Breast epithelium (tissue), 3 donors: ENCODE measurements around the gene TK1.

Experiments used
- CTCF ChIP-seq, 3 donors: fragments of 450-650 bp; IDR thresholded peaks; one replicate each; pipeline ENCODE4 v1.5.1; 2016 to 2017; ENCODE audit warnings: antibody characterized with exemption in 3 of 3, mild to moderate bottlenecking in 3 of 3, moderate library complexity in 3 of 3
- POLR2A ChIP-seq: fragments of 450-650 bp; IDR thresholded peaks from one replicate; pipeline ENCODE4 v1.6.1; 2016; ENCODE audit warnings: antibody characterized with exemption, mild to moderate bottlenecking, moderate library complexity

DNA sequence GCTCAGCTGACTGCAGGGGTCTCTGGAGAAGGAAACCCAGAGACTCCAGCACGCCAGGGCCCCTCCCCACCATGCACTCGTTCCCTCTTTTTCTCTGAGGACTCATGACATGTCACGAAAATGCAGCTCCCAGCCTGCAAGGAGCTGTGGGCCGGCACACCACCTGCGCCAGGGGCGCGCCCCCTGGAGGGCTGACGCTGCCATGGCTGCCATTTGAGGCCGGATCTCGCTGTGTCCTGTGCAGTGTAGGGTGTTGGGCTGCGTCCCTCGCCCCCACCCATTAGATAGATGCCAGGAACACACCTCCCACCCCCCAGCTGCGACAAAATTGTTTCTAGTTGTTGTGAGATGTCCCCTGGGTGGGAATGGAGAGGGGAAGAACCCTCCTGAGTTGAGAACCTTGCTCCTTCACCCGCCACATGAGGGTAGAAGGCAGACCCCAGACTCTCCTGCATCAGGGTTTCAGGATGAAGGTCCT lies 10.3 kb downstream of the TK1 start:
- TF ChIP-seq CTCF (IDR thresholded peaks at IDR 0.05) (peak; percentile 56 to 78 (median 66)), POLR2A (no peak)
